ENCODE measurements around the gene ERCC3. TPM values are rescaled to one million over a fixed set of nuclear protein-coding genes. Genes with fewer than 3 reads are reported as not detected.
A peak's percentile ranks its signal among the peaks of the same experiment; 100 is the strongest.

ERCC3 gene
- total and polyA plus RNA-seq, 2 of the 13 experiments (the other 11 are each of a cell fraction or from before 2014, with no cell fraction given): 49.7 to 64.6 TPM

GRCh38 chr2:127320586-127321275 lies 26.8 kb upstream of the ERCC3 start:
- ChIA-PET POLR2A (no interaction called here), CTCF (ENCODE audit: low intra/inter-chr PET ratio, low total read pairs) (no interaction called here)
- BruUV-seq (replicated peaks): no TSS peak
- in situ Hi-C loops (cut with HindIII; ENCODE audit: extremely low pct_ligation_motif_present, low pct_unique_long_range_greater_than_20kb): no loop called here
- Histone ChIP-seq H3K27ac (ENCODE audit: extremely low read length, insufficient read depth, low read length) (no peak overlapping the region), H3K79me2 (ENCODE audit: insufficient read depth, low read length) (no peaks in the 10 kb centered on the region), H4K20me1 (ENCODE audit: insufficient read depth, low read length) (no peaks in the 10 kb centered on the region), H3K27me3 (ENCODE audit: control insufficient read depth in 1 of 2, insufficient read depth in 2 of 2, low read length in 2 of 2) (no peaks in the 10 kb centered on the region), H3K4me1 (ENCODE audit: insufficient read depth, low read length) (peaks cover 5% of the 10 kb centered on the region), H2AFZ (ENCODE audit: low read length) (no peak overlapping the region), H3K36me3 (replicated peaks in 1 of 2; ENCODE audit: control insufficient read depth in 1 of 2, insufficient read depth in 2 of 2, low read length in 2 of 2) (peaks cover 23 to 73% of the 10 kb centered on the region in 2 experiments), H3K9me3 (ENCODE audit: low read length) (no peaks in the 10 kb centered on the region), H3K4me2 (ENCODE audit: low read depth, low read length) (no peak overlapping the region), H3K4me3 (replicated peaks in 1 of 3; ENCODE audit: insufficient read depth in 1 of 3, low read depth in 2 of 3, low read length in 3 of 3) (no peak overlapping the region), H3K9ac (ENCODE audit: insufficient read depth, low read depth, low read length) (no peak overlapping the region)
- TF ChIP-seq ZNF317 (CRISPR knock-in tag; IDR thresholded peaks at IDR 0.05) (peak; percentile 62; the same call in 1 of the 2 replicates), ARID4A (CRISPR knock-in tag; IDR thresholded peaks at IDR 0.05; ENCODE audit: borderline replicate concordance) (no peak)
- 95% methylated on average over 1 of the region's 1 CpG for WGBS (ENCODE audit: low lambda C conversion rate)
- ATAC-seq (no peak), DNase-seq (ENCODE audit: low spot score) (no peak), FAIRE-seq (no peak)
- intact Hi-C loops (cut with micrococcal nuclease; ENCODE audit: unreplicated experiment): loop anchor here (5.0 kb wide), 1 partner anchor 123 kb away; no protein-coding TSS in a partner anchor

GRCh38 chr2:127320067-127320466 lies 26.1 kb upstream of the ERCC3 start:
- TF ChIP-seq ETS1 (CRISPR knock-in tag; IDR thresholded peaks at IDR 0.05) (no peak), ZNF282 (IDR thresholded peaks at IDR 0.05; ENCODE audit: partially characterized antibody) (peak; percentile 40), PBX2 (CRISPR knock-in tag; IDR thresholded peaks at IDR 0.05) (no peak), ZBTB1 (CRISPR knock-in tag; IDR thresholded peaks at IDR 0.05; ENCODE audit: borderline replicate concordance) (no peak), ZNF326 (CRISPR knock-in tag; IDR thresholded peaks at IDR 0.05; ENCODE audit: borderline replicate concordance) (no peak)
- Histone ChIP-seq H3K4me3 (replicated peaks in 1 of 3; ENCODE audit: insufficient read depth in 1 of 3, low read depth in 2 of 3, low read length in 3 of 3) (no peak overlapping the region), H3K9me3 (ENCODE audit: low read length) (no peaks in the 10 kb centered on the region), H2AFZ (ENCODE audit: low read length) (no peak overlapping the region), H3K4me2 (ENCODE audit: low read depth, low read length) (no peak overlapping the region), H3K79me2 (ENCODE audit: insufficient read depth, low read length) (no peaks in the 10 kb centered on the region), H3K9ac (ENCODE audit: insufficient read depth, low read depth, low read length) (no peak overlapping the region), H3K27ac (ENCODE audit: extremely low read length, insufficient read depth, low read length) (no peak overlapping the region), H3K27me3 (ENCODE audit: control insufficient read depth in 1 of 2, insufficient read depth in 2 of 2, low read length in 2 of 2) (no peaks in the 10 kb centered on the region), H3K36me3 (replicated peaks in 1 of 2; ENCODE audit: control insufficient read depth in 1 of 2, insufficient read depth in 2 of 2, low read length in 2 of 2) (peaks cover 22 to 73% of the 10 kb centered on the region in 2 experiments), H4K20me1 (ENCODE audit: insufficient read depth, low read length) (no peaks in the 10 kb centered on the region), H3K4me1 (ENCODE audit: insufficient read depth, low read length) (peaks cover 5% of the 10 kb centered on the region)
- CTCF ChIA-PET (ENCODE audit: low intra/inter-chr PET ratio, low total read pairs): no interaction called here
- ATAC-seq (no peak), FAIRE-seq (no peak), DNase-seq (ENCODE audit: low spot score) (no peak)
- intact Hi-C loops (cut with micrococcal nuclease; ENCODE audit: unreplicated experiment): loop anchor here (5.0 kb wide), 1 partner anchor 123 kb away; no protein-coding TSS in a partner anchor
- WGBS (ENCODE audit: low lambda C conversion rate): 96% methylated on average over 1 of the region's 1 CpG
- POLR2A ChIA-PET: interaction anchor here (0.7 kb wide), 1 partner anchor 382 kb away, joined by 3 read pairs; no protein-coding TSS in a partner anchor
- in situ Hi-C loops (cut with HindIII; ENCODE audit: extremely low pct_ligation_motif_present, low pct_unique_long_range_greater_than_20kb): no loop called here
- BruUV-seq (replicated peaks): no TSS peak
